ENCODE measurements around the gene GIN1.
"Not testable (repeated sequence)": the region's sequence is repeated elsewhere in the genome, so short reads cannot be mapped to it uniquely, and the experiment has no call there.

The GIN1 gene

DNA sequence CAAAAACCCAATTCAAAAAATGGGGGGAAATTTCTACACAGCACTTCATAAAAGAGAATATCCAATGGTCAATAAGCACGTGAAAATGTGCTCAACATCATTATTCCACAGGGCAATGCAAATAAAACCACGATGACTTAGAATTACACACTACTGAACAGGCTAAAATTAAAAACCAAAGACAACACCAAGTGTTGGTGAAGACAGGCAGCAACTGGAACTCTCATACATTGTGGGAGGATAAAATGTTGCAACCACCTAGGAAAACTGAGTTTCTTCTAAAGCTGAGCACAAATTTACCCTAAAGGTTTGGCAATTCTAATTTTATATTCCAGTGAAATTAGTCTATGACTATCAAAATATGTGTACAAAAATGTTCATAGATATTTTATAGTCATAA is 9.5 kb downstream of the GIN1 start:
- no peak for DNase-seq

DNA sequence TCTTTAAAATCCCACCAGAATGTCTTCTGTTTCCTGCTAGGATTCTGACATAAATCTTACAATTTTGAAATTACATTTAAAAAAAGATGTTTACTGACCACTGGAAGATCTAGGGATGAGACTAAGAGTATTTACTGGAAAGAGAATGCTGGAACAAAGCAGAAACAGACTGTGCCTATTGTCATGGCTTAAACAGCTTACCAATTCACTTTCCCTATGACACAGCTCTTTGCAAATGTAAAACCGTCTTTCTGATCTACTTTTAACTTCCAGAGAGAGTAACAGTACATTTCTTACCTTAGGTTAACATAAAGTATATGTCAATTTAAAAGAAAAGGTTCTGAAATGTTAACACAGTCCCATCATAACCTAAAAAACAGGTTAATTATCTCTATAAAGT is 10.7 kb downstream of the GIN1 start:
- DNase-seq, result no peak

DNA sequence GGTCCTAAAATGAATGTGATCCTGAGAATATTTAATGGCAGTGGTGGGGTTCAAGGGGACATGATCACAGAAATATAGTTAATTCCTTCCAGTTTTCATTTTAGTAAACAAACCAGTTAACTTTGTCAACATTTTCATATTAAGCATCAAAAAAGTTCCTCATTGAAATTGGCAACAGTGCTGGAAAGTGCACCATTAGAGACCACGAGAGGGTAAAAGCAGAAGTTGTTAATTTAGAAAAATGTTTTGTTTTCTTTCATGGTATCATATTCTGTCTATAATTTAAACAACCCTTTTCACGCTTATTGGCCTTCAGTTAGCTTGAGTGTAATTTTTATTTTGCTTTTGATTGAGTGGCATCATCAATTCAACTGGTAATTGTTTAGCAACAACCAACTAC is 11.9 kb downstream of the GIN1 start:
- DNase-seq, result no peak

DNA sequence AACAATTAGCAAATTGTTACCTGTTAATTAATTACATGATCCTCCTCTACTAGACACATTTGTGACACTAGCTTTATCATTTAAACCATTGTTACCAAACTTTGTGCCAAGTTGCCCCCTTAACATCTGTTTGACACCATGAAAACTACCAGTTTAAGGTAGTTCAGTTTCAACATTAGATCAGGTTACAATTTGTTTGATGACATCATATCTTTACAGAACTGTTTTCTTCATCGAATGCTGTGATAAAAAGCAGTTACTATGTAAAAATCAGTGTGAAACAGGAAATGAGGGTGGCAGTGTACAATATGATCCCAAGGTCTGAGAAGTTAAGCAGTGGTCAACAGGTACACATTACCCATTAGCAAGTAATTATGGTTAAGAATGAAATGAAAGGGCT is 17.7 kb downstream of the GIN1 start:
- DNase-seq, result no peak

DNA sequence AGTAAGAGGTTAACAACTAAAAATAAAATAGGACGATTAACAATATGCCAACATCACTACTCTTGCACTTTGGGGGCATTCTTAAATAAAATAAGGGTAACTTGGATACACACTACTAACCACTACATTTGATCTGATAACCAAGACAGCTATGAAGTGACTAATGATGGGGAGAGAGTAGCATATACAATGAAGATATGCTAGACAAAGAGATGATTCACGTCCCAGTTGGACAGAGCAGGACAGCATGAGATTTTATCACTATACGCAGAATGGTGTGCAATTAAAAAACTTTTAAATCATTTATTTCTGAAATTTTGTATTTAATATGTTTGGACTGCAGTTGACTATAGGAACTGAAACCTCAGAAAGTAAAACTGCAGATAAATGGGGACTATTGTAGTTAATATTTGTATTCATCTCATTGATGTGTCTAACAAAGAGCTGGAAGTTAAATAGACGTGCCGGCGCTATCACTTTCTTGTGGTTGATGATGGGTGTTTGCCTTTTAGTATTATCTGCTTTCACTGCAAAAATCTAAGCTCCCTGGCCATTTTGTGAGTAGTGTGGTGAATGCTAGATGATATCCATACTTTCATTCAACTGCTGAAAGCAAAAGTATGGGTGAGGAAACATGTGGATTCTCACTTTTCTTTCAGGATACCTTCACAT is 18.7 kb downstream of the GIN1 start:
- DNase-seq, result no peak

DNA sequence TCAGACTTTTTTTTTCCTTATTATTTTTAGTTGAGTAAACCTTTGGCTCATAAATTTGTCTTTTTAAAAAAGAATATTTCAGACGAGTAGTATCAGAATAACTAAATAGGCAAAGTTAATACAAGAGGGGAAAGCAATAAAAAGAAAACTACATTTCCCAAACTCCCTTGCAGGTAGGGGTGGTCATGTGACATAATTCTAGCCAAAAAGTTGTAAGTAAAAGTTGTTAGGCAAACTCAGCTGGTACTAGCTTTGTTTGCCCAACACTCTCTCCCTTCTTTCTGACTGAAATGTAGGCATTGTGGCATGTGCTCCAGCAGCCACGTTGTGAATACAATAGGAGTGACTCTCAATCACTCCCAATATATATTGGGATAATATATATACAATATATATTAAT is 20.9 kb downstream of the GIN1 start:
- DNase-seq, result no peak

DNA sequence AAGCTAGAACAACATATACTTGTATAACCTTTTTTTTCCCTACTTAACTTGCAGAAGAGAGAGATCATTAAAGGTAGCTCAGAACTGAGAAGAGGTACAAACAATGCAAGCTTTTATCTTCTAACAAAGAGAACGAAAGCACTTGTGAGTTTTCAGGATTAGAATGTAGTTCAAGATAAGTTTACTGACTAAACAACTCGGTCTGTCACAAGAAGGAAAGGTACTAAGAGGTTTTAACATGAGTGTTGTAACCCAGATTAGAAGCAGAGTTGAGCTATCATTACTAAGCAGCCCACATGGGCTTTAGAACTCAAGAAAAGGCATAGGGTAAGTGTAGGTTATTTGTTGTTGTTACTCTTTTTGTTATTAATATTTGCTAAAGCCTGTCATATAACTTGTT is 25.2 kb downstream of the GIN1 start:
- no peak for DNase-seq

DNA sequence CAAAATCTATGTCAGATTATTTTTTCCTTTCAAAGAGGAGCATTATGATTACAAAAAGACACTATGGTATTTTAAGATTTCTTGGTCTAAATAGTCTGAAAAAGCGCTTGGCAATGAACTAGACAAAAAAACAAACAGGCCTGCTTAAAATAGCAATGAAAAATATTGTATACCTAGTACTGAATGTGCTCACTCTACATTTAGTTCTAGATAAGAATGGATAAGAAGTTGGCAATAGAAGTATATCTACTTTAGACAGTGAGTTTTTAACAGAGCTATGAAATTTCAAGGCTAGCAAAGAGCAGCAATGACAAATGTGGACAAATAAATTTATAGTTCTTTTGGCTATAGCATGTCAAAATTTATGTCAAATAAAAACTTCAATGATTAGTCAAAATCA is 26.2 kb downstream of the GIN1 start:
- no peak for DNase-seq

DNA sequence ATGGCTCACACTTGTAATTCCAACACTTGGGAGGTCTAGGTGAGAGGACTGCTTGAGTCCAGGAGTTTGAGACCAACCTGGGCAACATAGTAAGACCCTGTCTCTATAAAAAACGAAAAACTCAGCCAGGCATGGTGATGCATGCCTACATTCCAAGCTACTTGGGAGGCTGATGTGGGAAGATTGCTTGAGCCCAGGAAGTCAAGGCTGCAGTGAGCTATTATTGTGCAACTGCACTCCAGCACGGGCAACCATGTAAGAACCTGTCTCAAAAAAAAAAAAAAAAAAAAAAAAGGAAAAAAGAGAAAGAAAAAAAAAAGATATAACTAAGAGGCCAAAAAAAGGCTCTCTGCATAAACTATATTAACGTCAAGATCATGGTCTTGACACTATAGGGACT is 27.3 kb downstream of the GIN1 start:
- no peak for DNase-seq

DNA sequence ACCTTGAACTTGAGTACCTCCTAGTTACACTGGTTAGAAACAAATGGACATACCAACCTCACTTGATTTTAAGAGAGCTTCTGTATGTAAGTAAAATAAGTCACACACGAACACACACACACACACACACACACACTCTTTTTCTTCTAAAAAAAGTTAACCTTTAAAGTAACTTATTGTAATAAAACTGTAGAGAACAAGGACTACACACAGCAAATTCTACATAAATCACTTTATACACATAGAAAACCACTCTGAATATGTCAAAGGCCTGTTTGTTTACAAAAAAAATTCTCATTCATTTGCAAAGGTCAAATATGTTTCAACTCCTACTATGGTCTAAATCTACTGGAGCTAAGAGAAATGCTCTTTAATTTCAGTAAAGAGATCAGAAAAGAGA is 29.1 kb downstream of the GIN1 start:
- no peak for DNase-seq

DNA sequence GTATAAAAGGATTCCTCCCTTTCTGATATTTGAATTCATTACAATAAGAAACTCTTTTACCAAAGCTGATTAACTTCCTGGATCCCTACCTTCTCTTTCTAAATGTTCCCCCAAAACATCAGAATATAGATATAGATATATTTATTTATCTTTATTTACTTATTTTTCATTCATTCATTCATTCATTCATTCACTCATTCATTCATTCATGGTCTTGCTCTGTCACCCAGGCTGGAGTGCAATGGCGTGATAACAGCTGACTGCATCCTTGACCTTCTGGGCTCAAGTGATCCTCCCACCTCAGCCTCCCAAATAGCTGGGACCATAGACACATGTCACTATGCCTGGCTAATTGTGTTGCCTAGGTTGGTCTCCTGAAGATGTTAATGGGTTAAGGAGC is 30.7 kb downstream of the GIN1 start:
- DNase-seq, result no peak

DNA sequence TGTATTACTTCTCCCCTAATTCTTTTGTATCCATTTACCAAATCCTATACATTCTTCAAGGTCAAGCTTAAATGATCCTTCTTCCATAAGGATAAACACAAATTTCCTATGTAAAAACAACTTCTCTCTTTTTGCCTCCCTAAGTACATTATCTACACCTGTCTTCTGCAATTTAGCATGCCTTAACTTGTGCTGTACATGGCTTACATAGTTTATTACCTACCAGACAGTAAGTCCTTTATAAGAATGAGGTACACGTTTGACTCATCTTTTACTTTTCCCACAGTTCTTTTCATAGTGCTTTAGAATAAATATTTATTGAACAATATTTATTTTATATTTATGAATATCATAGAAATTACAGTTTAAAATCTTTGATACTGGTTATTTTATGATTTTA is 33.4 kb downstream of the GIN1 start:
- DNase-seq, result no peak

DNA sequence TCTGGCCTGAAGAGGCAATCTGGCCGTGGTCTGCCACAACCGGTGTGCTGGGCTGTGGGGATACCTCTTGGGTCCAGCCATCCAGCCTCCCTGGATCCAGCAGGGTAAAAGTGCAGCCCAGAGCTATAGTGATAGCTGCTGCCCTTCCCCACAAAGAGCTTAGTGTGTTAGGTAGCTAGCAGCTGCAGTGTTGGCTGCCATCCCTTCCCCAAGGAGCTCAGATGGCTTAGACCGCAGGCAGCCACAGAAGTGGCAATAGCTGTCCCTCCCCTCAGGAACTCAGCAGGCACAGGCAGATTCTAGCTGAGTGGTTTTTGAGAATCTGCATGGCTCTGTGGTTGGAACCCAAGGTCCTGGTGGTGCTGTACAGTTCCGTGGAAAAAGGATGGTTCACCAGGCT is 40.1 kb downstream of the GIN1 start:
- no peak for DNase-seq

DNA sequence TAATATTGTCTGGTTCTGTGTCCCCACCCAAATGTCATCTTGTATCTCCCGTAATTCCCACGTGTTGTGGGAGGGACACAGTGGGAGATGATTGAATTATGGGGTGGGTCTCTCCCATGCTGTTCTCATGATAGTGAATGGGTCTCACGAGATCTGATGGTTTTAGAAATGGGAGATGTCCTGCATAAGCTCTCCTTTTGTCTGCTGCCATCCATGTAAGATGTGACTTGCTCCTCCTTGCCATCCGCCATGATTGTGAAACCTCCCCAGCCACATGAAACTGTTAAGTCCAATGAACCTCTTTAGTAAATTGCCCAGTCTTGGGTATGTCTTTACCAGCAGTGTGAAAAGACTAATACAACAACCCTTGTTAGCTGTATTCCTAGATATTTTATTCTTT is 44.5 kb downstream of the GIN1 start:
- DNase-seq, result no peak

DNA sequence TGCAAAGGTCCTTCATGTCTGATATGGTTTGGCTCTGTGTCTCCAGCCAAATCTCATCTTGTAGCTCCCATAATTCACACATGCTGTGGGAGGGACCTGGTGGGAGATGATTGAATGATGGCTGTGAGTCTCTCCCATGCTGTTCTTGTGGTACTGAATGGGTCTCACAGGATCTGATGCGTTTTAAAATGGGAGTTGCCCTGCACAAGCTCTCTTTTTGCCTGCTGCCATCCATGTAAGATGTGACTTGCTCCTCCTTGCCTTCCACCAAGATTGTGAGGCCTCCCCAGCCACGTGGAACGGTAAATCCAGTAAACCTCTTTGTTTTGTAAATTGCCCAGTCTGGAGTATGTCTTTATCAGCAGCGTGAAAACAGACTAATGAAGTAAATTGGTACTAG is 46.4 kb downstream of the GIN1 start:
- not testable (repeated sequence) for DNase-seq

DNA sequence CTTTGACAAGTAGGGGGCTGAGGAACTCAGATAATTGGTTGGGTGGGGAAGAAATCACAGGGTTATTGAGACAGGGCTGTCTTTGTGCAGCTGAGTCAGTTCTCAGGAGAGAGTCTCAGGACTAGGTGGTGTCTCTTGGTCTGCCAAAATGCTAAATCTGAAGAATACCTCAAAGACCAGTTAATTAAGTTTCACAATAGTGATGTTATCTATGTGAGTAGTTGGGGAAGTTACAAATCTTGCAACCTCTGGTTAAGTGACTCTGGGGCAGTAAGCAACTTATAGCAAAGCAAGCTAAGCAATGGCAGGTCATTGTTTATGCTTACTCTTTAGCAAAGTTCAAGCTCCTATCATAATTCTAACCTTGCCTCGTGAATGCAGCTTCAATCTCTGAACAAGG is 53.6 kb downstream of the GIN1 start:
- DNase-seq, result no peak

DNA sequence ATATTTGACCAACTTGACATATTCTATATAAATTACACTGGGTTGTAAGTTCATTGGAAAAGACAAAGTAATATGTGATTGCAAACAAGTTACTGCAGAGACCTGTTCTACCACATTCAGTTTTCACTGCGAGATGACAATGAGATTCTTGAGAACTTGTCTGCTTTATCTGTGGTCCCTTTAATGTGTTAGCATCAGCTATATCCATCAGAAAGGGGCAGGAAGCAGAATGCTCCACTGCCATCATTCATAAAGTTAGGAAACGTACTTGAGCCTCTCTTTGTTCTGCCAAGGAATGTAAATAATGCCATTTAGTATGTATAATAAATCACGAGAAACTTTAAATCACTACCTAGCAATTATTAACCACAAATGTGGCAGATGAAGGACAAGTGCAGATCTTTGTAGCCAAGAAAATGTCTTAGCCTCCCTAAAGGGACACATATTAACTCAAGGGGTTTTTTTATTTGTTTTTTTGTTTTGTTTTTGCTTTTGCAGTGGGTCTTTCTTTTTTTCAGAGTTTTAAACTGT is 59.4 kb downstream of the GIN1 start:
- no peak for DNase-seq

DNA sequence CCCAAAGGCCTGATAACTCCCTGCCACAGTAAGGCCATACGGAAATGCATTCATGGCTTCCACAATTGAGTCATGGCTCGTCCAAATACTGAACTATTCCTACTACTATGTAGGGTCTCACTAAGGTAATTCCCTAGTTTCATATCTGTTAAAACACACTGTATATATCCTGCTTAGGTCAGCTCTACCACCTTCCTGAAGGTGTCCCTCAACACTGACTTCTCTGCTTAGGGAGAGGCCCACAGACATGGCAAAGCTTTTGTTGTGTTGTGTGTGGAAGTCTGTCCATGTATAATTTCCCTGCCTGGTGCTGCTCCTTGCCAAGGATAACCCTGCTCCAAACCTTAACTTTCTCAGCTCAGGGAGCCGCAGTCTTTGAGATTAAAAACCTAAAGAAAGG is 60.4 kb downstream of the GIN1 start:
- DNase-seq, result no peak

DNA sequence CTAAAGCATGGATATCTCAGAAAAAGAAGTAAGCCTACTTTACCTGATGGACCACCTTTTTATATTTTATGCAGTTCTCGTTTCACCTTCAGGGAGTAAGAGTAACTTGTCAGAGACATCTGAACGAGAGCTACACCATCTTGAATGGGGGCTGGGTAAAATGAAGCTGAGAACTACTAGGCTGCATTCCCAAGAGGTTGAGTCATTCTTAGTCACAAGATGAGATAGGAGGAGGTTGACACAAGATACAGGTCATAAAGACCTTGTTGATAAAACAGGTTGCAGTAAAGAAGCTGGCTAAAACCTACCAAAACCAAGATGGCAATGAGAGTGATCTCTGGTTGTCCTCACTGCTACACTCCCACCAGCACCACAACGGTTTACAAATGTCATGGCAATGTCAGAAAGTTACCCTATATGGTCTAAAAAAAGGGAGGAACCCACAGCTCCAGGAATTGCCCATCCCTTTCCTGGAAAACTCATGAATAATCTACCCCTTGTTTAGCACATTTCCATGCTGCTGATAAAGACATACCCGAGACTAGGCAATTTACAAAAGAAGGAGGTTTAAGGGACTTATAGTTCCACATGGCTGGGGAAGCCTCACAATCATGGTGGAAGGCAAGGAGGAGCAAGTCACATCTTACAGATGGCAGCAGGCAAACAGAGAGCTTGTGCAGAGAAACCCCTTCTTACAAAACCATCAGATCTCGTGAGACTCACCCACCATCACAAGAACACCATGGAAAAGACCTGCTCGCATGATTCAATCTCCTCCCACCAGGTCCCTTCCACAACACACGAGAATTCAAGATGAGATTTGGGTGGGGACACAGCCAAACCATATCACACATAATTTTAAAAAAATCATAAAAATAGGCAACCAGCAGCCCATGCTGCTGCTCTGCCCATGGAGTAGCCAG is 62.5 kb downstream of the GIN1 start:
- DNase-seq, result no peak

DNA sequence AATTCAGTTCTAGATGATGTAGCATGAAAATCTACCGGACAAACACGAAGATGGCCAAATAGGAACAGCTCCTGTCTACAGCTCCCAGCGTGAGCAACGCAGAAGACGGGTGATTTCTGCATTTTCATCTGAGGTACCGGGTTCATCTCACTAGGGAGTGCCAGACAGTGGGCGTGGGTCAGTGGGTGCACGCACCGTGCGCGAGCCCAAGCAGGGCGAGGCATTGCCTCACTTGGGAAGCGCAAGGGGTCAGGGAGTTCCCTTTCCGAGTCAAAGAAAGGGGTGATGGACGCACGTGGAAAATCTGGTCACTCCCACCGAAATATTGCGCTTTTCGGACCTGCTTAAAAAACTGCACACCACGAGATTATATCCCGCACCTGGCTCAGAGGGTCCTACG is 73.2 kb downstream of the GIN1 start:
- not testable (repeated sequence) for DNase-seq

DNA sequence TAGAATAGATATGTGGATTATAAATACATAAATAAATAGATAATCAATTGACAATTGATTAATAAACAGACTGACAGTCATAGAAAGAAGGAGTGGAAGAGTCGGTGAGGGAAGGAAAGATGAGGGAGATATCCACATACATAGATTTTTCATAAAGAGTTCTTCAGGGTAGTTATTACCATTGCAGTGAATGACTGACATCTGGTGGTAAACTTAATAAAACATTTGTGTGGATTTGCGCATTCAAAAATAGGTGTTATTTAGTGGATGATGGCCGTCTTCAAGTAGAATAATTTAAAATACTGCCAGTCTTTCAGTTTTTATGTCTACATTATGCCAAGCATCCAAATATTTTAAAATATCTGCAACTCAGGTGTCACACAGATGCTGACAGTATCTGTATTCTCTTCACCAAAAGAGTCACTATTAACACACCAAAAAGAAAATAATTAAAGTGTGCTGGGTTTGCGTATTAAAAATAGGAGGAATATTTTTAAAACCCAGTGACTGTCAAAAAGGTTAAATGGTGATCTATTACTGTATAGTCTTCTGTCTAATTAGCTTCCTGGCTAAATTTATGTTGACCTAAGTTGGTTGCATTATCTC is 78.8 kb downstream of the GIN1 start:
- peak in 1 of 5 donors; percentile 9 for DNase-seq

DNA sequence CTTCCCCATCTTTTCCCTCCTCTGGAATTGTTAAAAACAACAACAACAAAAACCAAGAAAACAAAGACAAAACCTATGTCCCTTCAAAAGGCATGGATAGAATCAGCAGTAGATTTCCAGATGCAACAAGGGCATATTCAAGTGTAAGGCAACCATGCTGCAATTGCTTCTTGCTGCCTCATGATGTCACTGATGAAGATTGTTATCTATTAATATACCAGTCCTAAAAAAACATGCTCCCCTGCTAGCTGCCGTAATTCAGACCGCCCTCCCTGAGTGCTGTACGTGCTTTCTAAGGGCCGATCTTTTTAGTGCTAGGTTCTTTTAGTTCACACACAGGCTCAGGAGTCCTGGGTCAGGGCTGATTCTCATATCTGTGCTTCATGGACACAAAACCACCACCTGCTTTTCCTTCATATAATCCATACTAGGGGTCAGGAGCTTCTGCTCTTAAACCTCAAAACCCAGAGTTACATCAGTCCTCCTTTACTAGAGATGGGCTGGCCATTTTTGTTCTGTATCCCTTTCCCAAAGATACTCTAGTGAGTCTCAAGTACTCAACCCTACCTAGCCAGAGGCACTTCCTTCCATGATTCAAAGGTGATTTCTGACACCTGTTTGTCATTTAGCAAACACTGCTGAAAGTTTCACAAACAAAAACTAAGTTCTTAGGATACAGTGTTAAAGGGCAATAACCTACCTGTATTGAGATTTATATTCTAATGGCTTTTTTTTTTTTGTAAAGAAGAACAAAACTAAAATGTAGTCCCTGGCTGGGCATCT is 82.1 kb downstream of the GIN1 start:
- DNase-seq, result no peak

DNA sequence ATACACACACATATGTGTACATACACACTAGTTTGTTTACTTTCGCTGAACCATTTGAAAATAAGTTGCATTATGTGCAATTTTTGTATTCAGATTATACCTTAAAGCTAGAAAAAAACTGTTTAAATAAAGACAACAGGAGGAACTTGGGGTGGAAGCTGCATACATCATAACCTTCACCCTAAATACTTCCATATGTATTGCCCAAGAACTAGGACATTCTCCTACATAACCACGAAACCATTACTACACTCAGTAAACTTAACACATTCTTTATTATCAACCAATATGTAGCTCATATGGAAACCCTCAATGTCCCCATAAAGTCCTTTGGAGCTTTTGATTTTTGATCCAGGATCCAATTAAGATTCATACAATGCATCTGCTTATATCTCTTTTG is 83.3 kb downstream of the GIN1 start:
- DNase-seq, result no peak

All from T-helper 1 cell (primary cell).